ENCODE measurements around the gene ZCRB1. TPM values are rescaled to one million over a fixed set of nuclear protein-coding genes. Genes with fewer than 3 reads are reported as not detected.

ZCRB1 gene
- total RNA-seq, 1 experiment from 2014 or later, result 68.1 TPM

DNA sequence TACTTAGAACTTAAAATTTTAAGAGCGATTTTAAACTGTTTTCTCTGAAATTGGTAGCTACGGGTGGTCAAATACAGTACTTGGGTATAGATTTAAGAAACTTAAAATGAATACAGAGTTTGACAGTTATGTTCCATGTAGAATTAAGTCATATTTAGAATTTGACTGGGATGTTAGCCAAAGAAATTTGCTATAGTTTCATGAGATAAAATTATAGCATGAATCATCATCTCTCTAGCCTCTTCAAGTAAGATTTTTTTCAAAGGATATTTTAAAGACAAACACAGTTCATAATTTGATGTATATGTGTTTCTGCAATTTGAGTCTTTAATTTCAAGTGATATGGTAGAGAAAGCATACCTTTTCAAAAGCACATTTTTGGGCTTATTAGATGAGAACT is 41.0 kb downstream of the ZCRB1 start:
- no peak overlapping the region for H3K9ac ChIP-seq (ENCODE audit: low read length)
- H4K20me1 ChIP-seq (ENCODE audit: insufficient read depth), result no peaks in the 10 kb centered on the region
- ChIA-PET RAD21 (ENCODE audit: low non-redundant PET in 1 of 2, low total read pairs in 2 of 2, uncharacterized antibody in 2 of 2, unreplicated experiment in 2 of 2) (interaction anchor here in 1 of 2 experiments (0.7 kb wide), 1 partner anchor 154 kb away, joined by 19 read pairs; no protein-coding TSS in a partner anchor), CTCF (no interaction called here), POLR2A (no interaction called here)
- H3K4me2 ChIP-seq (ENCODE audit: low read length), result no peak overlapping the region
- no peak overlapping the region for H3K4me3 ChIP-seq (replicated peaks in 1 of 2; ENCODE audit: low read depth in 1 of 2, low read length in 2 of 2)
- H3K4me1 ChIP-seq (ENCODE audit: control insufficient read depth in 1 of 2, insufficient read depth in 2 of 2, low read length in 2 of 2), result no peaks in the 10 kb centered on the region
- H3K36me3 ChIP-seq (ENCODE audit: control insufficient read depth in 1 of 2, insufficient read depth in 2 of 2, low read length in 2 of 2), result no peaks in the 10 kb centered on the region
- no peaks in the 10 kb centered on the region for H3K9me2 ChIP-seq (ENCODE audit: insufficient read depth)
- TF ChIP-seq, protein P1, sequence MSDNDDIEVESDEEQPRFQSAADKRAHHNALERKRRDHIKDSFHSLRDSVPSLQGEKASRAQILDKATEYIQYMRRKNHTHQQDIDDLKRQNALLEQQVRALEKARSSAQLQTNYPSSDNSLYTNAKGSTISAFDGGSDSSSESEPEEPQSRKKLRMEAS (IDR thresholded peaks at IDR 0.05), result no peak
- TF ChIP-seq REST (IDR thresholded peaks at IDR 0.05; ENCODE audit: low read depth) (no peak), CTCF (IDR thresholded peaks at IDR 0.05 in 2 of 3, conservative IDR thresholded peaks at IDR 0.05 in 1 of 3; ENCODE audit: borderline replicate concordance in 1 of 3, insufficient read depth in 1 of 3, low read depth in 2 of 3, low read length in 2 of 3) (no peak), EGR1 (IDR thresholded peaks at IDR 0.05; ENCODE audit: low read depth) (no peak)
- H2AFZ ChIP-seq (ENCODE audit: low read depth, low read length, poor library complexity, severe bottlenecking), result no peak overlapping the region
- no peaks in the 10 kb centered on the region for H3K9me3 ChIP-seq (ENCODE audit: control insufficient read depth in 1 of 2, insufficient read depth in 1 of 2, low read depth in 1 of 2, low read length in 2 of 2)
- no peaks in the 10 kb centered on the region for H3K79me2 ChIP-seq (ENCODE audit: insufficient read depth, low read length)
- H3K27ac ChIP-seq (ENCODE audit: low read depth, low read length), result no peak overlapping the region
- no peak for ATAC-seq
- intact Hi-C loops (cut with micrococcal nuclease), result no loop called here
- no TSS peak for BruUV-seq (replicated peaks)
- DNase-seq (ENCODE audit: low read depth, low spot score), result no peak
- no peaks in the 10 kb centered on the region for H3K27me3 ChIP-seq (ENCODE audit: insufficient read depth, low read length)
